HepG2 (cell line): Measurements from ENCODE around the gene AK9. TPM values are rescaled to one million over a fixed set of nuclear protein-coding genes. Genes with fewer than 3 reads are reported as not detected.

Experiments
- ATAC-seq: fragments of 200-7000 bp; cut with Tn5 transposase; 3 replicates; pipeline ENCODE4 v1.9.1; 2020; ENCODE audit warnings: mild to moderate bottlenecking, moderate library complexity
- BruUV-seq: library from RNA; stranded (reverse); fragments of 400-500 nt; replicated peaks from 2 replicates; lab custom pipeline; 2021; lab: Mats Ljungman, UMichigan
- CTCF ChIA-PET: fragments of 300-600 bp; formaldehyde crosslinking; extraction: SDS; loops from one replicate; lab custom pipeline; 2021; ENCODE audit warnings: low total read pairs, inconsistent platforms, low intra/inter-chr PET ratio; lab: Yijun Ruan, JAX
- POLR2A ChIA-PET: fragments of 350-600 bp; sonication (Branson Sonifier 250); formaldehyde crosslinking; loops from one replicate; lab custom pipeline; 2020; ENCODE audit warnings: antibody characterized with exemption, inconsistent platforms; lab: Yijun Ruan, JAX
- DNase-seq: peaks from one replicate; pipeline ENCODE4 v3.0.0-alpha.2; 2015; ENCODE audit warnings: low spot score
- FAIRE-seq: peaks from 3 replicates; lab custom pipeline; 2011; peaks lifted over from hg19 to GRCh38; lab: Jason Lieb, UNC
- H2AFZ ChIP-seq: one replicate; pipeline ENCODE4 v1.6.1; 2011; ENCODE audit warnings: low read length, inconsistent platforms
- H3K27ac ChIP-seq: fragments of 300-600 bp; 3 replicates; pipeline ENCODE4 v1.8.0; 2011; ENCODE audit warnings: mixed run types, mild to moderate bottlenecking, mixed read lengths, low read length, inconsistent platforms; ENCODE audit not compliant: insufficient read depth; ENCODE audit errors: extremely low read length
- H3K27me3 ChIP-seq, 2 experiments: fragments of 200-600 bp in 1 of 2; 2 replicates in 1 of 2; 3 replicates in 1 of 2; pipeline versions ENCODE4 v1.6.0 to v1.8.0; 2011; ENCODE audit warnings: low read length in 2 of 2, mild to moderate bottlenecking in 2 of 2, moderate library complexity in 2 of 2, inconsistent platforms in 1 of 2; ENCODE audit not compliant: insufficient read depth in 2 of 2, control insufficient read depth in 1 of 2
- H3K36me3 ChIP-seq, 2 experiments: fragments of 200-600 bp in 1 of 2; replicated peaks in 1 of 2; 2 replicates in 1 of 2; 3 replicates in 1 of 2; pipeline versions ENCODE4 v1.5.1 to v1.8.0; 2011; ENCODE audit warnings: low read length in 2 of 2, inconsistent platforms in 1 of 2; ENCODE audit not compliant: insufficient read depth in 2 of 2, control insufficient read depth in 1 of 2
- H3K4me1 ChIP-seq: 2 replicates; pipeline ENCODE4 v1.5.1; 2012; ENCODE audit warnings: low read length, inconsistent platforms; ENCODE audit not compliant: insufficient read depth
- H3K4me2 ChIP-seq: 2 replicates; pipeline ENCODE4 v1.6.0; 2011; ENCODE audit warnings: low read depth, low read length, inconsistent platforms
- H3K4me3 ChIP-seq, 3 experiments: fragments of 200-600 bp in 1 of 3; sonication (generic), shearing (Covaris generic) in 1 of 3; replicated peaks in 1 of 3; 2 replicates each; pipeline ENCODE4 v1.5.1; 2011 to 2016; ENCODE audit warnings: low read length in 3 of 3, inconsistent platforms in 2 of 3, low read depth in 2 of 3, mild to moderate bottlenecking in 2 of 3, control low read depth in 1 of 3, mixed read lengths in 1 of 3; ENCODE audit not compliant: insufficient read depth in 1 of 3
- H3K79me2 ChIP-seq: one replicate; pipeline ENCODE4 v1.6.1; 2011; ENCODE audit warnings: low read length, inconsistent platforms; ENCODE audit not compliant: insufficient read depth
- H3K9ac ChIP-seq: 2 replicates; pipeline ENCODE4 v1.6.0; 2011; ENCODE audit warnings: mild to moderate bottlenecking, low read depth, low read length, inconsistent platforms; ENCODE audit not compliant: insufficient read depth
- H3K9me3 ChIP-seq: 2 replicates; pipeline ENCODE4 v1.5.1; 2012; ENCODE audit warnings: mild to moderate bottlenecking, low read length
- H4K20me1 ChIP-seq: 2 replicates; pipeline ENCODE4 v1.6.0; 2011; ENCODE audit warnings: inconsistent platforms, mild to moderate bottlenecking, low read length, moderate library complexity; ENCODE audit not compliant: insufficient read depth
- ATF7-NPFF ChIP-seq: sonication (generic); formaldehyde crosslinking; IDR thresholded peaks from 2 replicates; pipeline ENCODE4 v1.8.1; 2023; ENCODE audit warnings: mild to moderate bottlenecking, low read depth, missing genetic modification reagents, moderate library complexity
- CREB1 ChIP-seq, 2 experiments: fragments of 450-650 bp in 1 of 2; IDR thresholded peaks; 2 replicates each; pipeline ENCODE4 v1.6.1; 2016 to 2017; ENCODE audit warnings: control low read depth in 1 of 2, mild to moderate bottlenecking in 1 of 2, missing compliant biosample characterization in 1 of 2, missing genetic modification characterization in 1 of 2
- FUBP1 ChIP-seq: sonication (generic); formaldehyde crosslinking; IDR thresholded peaks from 2 replicates; pipeline ENCODE4 v1.5.1; 2020; ENCODE audit warnings: missing genetic modification reagents, mild to moderate bottlenecking, borderline replicate concordance
- KDM4B ChIP-seq: sonication (generic); formaldehyde crosslinking; IDR thresholded peaks from 2 replicates; pipeline ENCODE4 v1.4.0; 2020; ENCODE audit warnings: missing genetic modification reagents
- NCOR1 ChIP-seq: fragments of 200-600 bp; sonication (generic); IDR thresholded peaks from 2 replicates; pipeline ENCODE4 v1.7.0; 2017; ENCODE audit warnings: antibody characterized with exemption, low read length, borderline replicate concordance
- POLR2AphosphoS2 ChIP-seq: IDR thresholded peaks from 2 replicates; pipeline ENCODE4 v1.6.1; 2011; ENCODE audit warnings: low read depth, low read length, improper control_type of control experiment
- PRMT3 ChIP-seq: sonication (generic); formaldehyde crosslinking; IDR thresholded peaks from 2 replicates; pipeline ENCODE4 v1.8.1; 2022; ENCODE audit warnings: low read depth, mild to moderate bottlenecking, moderate library complexity, missing genetic modification reagents, borderline replicate concordance
- SETDB1 ChIP-seq: sonication (generic); formaldehyde crosslinking; IDR thresholded peaks from 2 replicates; pipeline ENCODE4 v1.5.1; 2020; ENCODE audit warnings: missing genetic modification reagents, mild to moderate bottlenecking, borderline replicate concordance
- SMC3 ChIP-seq: IDR thresholded peaks from 2 replicates; pipeline ENCODE4 v1.6.1; 2011; ENCODE audit warnings: low read length, improper control_type of control experiment
- TP53 ChIP-seq: sonication (generic); formaldehyde crosslinking; conservative IDR thresholded peaks from 2 replicates; pipeline ENCODE4 v1.4.0; 2020; ENCODE audit warnings: missing genetic modification reagents
- XBP1 ChIP-seq: sonication (generic); formaldehyde crosslinking; IDR thresholded peaks from 2 replicates; pipeline ENCODE4 v1.5.0; 2020; ENCODE audit warnings: missing genetic modification reagents
- ZKSCAN1 ChIP-seq: fragments of 150-350 bp; IDR thresholded peaks from 2 replicates; pipeline ENCODE4 v1.6.1; 2014; ENCODE audit warnings: low read length
- ZNF20 ChIP-seq: sonication (generic); formaldehyde crosslinking; IDR thresholded peaks from 2 replicates; pipeline ENCODE4 v1.4.0; 2020; ENCODE audit warnings: mild to moderate bottlenecking, moderate library complexity, missing genetic modification reagents
- ZNF382 ChIP-seq: sonication (generic); formaldehyde crosslinking; IDR thresholded peaks from 2 replicates; pipeline ENCODE4 v1.5.0; 2020; ENCODE audit warnings: missing genetic modification reagents, mild to moderate bottlenecking, borderline replicate concordance
- ZNF800 ChIP-seq: sonication (generic); formaldehyde crosslinking; IDR thresholded peaks from 2 replicates; pipeline ENCODE4 v1.4.0; 2020; ENCODE audit warnings: missing genetic modification reagents
- WGBS: methylation state at CpG from one replicate; pipeline ENCODE4 v1.1.6; 2017; ENCODE audit warnings: low lambda C conversion rate; 5-methylcytosine and 5-hydroxymethylcytosine counted together
- in situ Hi-C: cut with HindIII; loops from 2 replicates; pipeline ENCODE4 v1.10.0; 2017; ENCODE audit warnings: low pct_unique_long_range_greater_than_20kb; ENCODE audit not compliant: extremely low pct_ligation_motif_present
- intact Hi-C: fragments of 100-400 bp; cut with micrococcal nuclease; formaldehyde crosslinking; loops from one replicate; pipeline ENCODE4 v1.10.0; 2022; ENCODE audit not compliant: unreplicated experiment
- polyA plus RNA-seq, 8 experiments: library from polyadenylated mRNA; depleted of rRNA in 3 of 8; stranded (reverse) in 7 of 8; unstranded in 1 of 8; fragments of >200 nt; fragmentation: Illumina TruSeq in 4 of 8; extraction: Trizol in 4 of 8; gene quantifications; 2 replicates each; pipeline versions ENCODE4 v1.2.1 to v1.2.3, GENCODE V29; 2011 to 2016; ENCODE audit warnings: low read depth in 4 of 8, missing spikeins in 1 of 8, mixed read lengths in 1 of 8; ENCODE audit not compliant: insufficient read depth in 1 of 8
- total RNA-seq, 5 experiments: library from RNA; depleted of rRNA; stranded (reverse); fragments of >200 nt; fragmentation: Illumina TruSeq; extraction: Trizol; gene quantifications; 2 replicates each; pipeline ENCODE4 v1.2.3, GENCODE V29; 2016; ENCODE audit warnings: low read depth in 1 of 5
- TF ChIP-seq, protein P1 (sequence below): sonication (generic); formaldehyde crosslinking; IDR thresholded peaks from 2 replicates; pipeline ENCODE4 v1.8.1; 2023; ENCODE audit warnings: missing genetic modification reagents, inconsistent platforms, borderline replicate concordance
- TF ChIP-seq, protein P2 (sequence below): sonication (generic); formaldehyde crosslinking; IDR thresholded peaks from 2 replicates; pipeline ENCODE4 v1.8.1; 2022; ENCODE audit warnings: low read depth, mild to moderate bottlenecking, missing genetic modification reagents

AK9 gene
- total and polyA plus RNA-seq, 2 of the 13 experiments (the other 11 are each of a cell fraction or from before 2014, with no cell fraction given): 3.2 to 4.8 TPM

- Histone ChIP-seq H3K9me3 (no peaks in the 10 kb centered on the region), H3K4me2 (no peak overlapping the region), H3K79me2 (no peaks in the 10 kb centered on the region), H3K9ac (no peak overlapping the region), H2AFZ (no peak overlapping the region), H3K36me3 (peaks cover 9 to 54% of the 10 kb centered on the region in 2 experiments; a peak in 4 of 5 replicates), H4K20me1 (no peaks in the 10 kb centered on the region), H3K4me1 (no peaks in the 10 kb centered on the region), H3K27ac (no peak overlapping the region), H3K27me3 (no peaks in the 10 kb centered on the region), H3K4me3 (no peak overlapping the region)
- WGBS: no CpG with 5 or more reads among the region's 7 CpGs
- POLR2A ChIA-PET: no interaction called here
- TF ChIP-seq ZNF20 (CRISPR knock-in tag) (no peak), SMC3 (no peak), ATF7-NPFF (no peak), ZNF800 (CRISPR knock-in tag) (no peak), CREB1 (IDR thresholded peaks at IDR 0.05) (no peak), CREB1 (CRISPR knock-in tag; IDR thresholded peaks at IDR 0.05) (no peak), NCOR1 (no peak), FUBP1 (no peak), XBP1 (CRISPR knock-in tag) (no peak), SETDB1 (CRISPR knock-in tag) (no peak), ZNF382 (CRISPR knock-in tag) (no peak), PRMT3 (CRISPR knock-in tag) (no peak), ZKSCAN1 (no peak), TP53 (CRISPR knock-in tag) (no peak), POLR2AphosphoS2 (no peak), KDM4B (CRISPR knock-in tag) (no peak)
- TF ChIP-seq, protein P1, sequence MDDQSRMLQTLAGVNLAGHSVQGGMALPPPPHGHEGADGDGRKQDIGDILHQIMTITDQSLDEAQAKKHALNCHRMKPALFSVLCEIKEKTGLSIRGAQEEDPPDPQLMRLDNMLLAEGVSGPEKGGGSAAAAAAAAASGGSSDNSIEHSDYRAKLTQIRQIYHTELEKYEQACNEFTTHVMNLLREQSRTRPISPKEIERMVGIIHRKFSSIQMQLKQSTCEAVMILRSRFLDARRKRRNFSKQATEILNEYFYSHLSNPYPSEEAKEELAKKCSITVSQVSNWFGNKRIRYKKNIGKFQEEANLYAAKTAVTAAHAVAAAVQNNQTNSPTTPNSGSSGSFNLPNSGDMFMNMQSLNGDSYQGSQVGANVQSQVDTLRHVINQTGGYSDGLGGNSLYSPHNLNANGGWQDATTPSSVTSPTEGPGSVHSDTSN (CRISPR knock-in tag): no peak
- TF ChIP-seq, protein P2, sequence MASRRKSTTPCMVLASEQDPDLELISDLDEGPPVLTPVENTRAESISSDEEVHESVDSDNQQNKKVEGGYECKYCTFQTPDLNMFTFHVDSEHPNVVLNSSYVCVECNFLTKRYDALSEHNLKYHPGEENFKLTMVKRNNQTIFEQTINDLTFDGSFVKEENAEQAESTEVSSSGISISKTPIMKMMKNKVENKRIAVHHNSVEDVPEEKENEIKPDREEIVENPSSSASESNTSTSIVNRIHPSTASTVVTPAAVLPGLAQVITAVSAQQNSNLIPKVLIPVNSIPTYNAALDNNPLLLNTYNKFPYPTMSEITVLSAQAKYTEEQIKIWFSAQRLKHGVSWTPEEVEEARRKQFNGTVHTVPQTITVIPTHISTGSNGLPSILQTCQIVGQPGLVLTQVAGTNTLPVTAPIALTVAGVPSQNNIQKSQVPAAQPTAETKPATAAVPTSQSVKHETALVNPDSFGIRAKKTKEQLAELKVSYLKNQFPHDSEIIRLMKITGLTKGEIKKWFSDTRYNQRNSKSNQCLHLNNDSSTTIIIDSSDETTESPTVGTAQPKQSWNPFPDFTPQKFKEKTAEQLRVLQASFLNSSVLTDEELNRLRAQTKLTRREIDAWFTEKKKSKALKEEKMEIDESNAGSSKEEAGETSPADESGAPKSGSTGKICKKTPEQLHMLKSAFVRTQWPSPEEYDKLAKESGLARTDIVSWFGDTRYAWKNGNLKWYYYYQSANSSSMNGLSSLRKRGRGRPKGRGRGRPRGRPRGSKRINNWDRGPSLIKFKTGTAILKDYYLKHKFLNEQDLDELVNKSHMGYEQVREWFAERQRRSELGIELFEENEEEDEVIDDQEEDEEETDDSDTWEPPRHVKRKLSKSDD (CRISPR knock-in tag): no peak
- CTCF ChIA-PET: no interaction called here
- ATAC-seq: no peak
- intact Hi-C loops (no loop called here), in situ Hi-C loops (no loop called here)
- no peak for FAIRE-seq
- DNase-seq: no peak
- BruUV-seq: no TSS peak
Measured at GRCh38 chr6:109465772-109466171, 225.2 kb downstream of the AK9 start.
